Nephron progenitor cell (in vitro differentiated cells): ENCODE results near the gene SNAP29.
A peak's percentile ranks its signal among the peaks of the same experiment; 100 is the strongest.

Source experiments
- DNase-seq: peaks from one replicate; pipeline ENCODE4 v3.0.0; 2021
- H3K27ac Mint-ChIP-seq: 2 replicates; pipeline ENCODE4 v1.8.0; 2021; ENCODE audit warnings: mild to moderate bottlenecking, moderate library complexity, mixed read lengths
- H3K27me3 Mint-ChIP-seq: 2 replicates; pipeline ENCODE4 v1.8.0; 2021; ENCODE audit warnings: mild to moderate bottlenecking, low read depth, mixed read lengths; ENCODE audit not compliant: poor library complexity
- H3K36me3 Mint-ChIP-seq: 2 replicates; pipeline ENCODE4 v1.8.0; 2021; ENCODE audit warnings: low read depth, mixed read lengths
- H3K4me1 Mint-ChIP-seq: 2 replicates; pipeline ENCODE4 v1.8.0; 2021; ENCODE audit warnings: mixed read lengths
- H3K4me3 Mint-ChIP-seq: 2 replicates; pipeline ENCODE4 v1.8.0; 2021; ENCODE audit warnings: mild to moderate bottlenecking, moderate library complexity, mixed read lengths
- H3K9me3 Mint-ChIP-seq: 2 replicates; pipeline ENCODE4 v1.8.0; 2021; ENCODE audit warnings: mild to moderate bottlenecking, moderate library complexity, mixed read lengths
- TF ChIP-seq, protein P1 (sequence below): fragments of 200-600 bp; sonication (generic); IDR thresholded peaks from 2 replicates; pipeline ENCODE4 v1.5.0; 2021; ENCODE audit warnings: antibody characterized with exemption

Gene SNAP29

DNA sequence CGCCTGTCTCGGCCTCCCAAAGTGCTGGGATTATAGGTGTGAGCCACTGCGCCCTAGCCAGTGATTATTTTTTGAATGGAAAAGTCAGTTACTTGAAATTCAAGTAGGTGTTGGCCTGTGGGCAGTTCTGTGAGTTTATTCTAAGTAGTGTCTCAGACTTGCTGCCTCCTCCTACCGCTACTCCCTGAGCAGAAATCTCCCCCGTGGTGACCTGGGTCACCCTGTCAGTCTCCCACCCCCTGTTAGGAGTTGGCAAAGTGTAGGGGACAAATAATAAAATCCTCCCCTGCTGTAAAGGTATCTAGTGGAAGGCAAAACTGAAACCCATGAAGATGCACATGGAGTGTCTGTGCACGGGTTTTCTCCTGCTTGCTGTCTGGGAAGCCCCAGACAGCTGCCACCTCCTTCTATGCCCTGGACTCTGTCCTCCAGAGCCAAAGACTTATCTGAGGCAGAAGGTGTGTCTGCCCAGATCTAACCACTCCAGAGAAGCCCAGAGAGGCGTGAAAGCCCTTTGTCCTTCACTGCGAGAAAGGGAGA is 26.3 kb downstream of the SNAP29 start:
- H3K27ac Mint-ChIP-seq: peak overlapping the region; percentile 64
- peaks cover 16% of the 10 kb centered on the region for H3K4me1 Mint-ChIP-seq
- TF ChIP-seq, protein P1, sequence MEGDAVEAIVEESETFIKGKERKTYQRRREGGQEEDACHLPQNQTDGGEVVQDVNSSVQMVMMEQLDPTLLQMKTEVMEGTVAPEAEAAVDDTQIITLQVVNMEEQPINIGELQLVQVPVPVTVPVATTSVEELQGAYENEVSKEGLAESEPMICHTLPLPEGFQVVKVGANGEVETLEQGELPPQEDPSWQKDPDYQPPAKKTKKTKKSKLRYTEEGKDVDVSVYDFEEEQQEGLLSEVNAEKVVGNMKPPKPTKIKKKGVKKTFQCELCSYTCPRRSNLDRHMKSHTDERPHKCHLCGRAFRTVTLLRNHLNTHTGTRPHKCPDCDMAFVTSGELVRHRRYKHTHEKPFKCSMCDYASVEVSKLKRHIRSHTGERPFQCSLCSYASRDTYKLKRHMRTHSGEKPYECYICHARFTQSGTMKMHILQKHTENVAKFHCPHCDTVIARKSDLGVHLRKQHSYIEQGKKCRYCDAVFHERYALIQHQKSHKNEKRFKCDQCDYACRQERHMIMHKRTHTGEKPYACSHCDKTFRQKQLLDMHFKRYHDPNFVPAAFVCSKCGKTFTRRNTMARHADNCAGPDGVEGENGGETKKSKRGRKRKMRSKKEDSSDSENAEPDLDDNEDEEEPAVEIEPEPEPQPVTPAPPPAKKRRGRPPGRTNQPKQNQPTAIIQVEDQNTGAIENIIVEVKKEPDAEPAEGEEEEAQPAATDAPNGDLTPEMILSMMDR: no peak
- DNase-seq: no peak
- H3K4me3 Mint-ChIP-seq: no peak overlapping the region
- H3K36me3 Mint-ChIP-seq: peaks cover 44% of the 10 kb centered on the region
- no peaks in the 10 kb centered on the region for H3K9me3 Mint-ChIP-seq
- H3K27me3 Mint-ChIP-seq: peaks cover 3% of the 10 kb centered on the region

DNA sequence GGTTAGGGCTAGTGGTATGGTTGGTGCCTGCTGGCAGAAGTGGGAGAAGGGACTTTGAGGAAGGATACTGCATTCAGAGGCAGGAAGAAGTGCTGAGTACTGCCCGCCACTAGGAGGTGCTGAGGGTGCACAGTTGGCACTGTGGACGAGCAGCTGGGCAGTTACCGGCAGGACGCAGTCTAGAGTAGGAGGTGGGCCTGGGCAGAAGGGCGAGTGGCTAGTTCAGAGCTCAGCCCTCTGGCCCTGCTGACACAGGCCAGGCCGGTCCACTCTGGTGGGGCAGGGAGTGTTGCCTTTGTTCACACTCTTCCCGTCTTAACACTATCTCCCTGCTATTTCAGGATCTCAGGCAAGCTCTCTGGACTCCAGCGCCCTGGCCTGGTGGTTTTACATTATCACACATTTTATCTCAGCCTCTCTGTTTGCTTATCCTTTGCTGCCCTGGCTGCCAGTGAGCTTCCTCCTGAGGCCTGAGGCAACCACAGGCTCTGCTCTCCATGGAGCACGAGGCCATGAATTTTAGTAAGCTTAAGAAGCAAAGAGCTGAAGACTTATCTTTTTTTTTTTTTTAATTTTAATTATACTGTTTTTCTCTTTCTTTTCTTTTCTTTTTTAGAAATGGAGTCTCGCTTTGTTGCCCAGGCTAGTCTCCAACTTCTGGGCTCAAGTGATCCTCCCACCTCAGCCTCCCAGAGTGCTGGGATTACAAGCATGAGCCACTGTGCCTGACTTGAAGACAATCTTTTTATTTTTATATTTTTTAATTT is 26.9 kb downstream of the SNAP29 start:
- Mint-ChIP-seq H3K9me3 (no peaks in the 10 kb centered on the region), H3K27me3 (peaks cover 5% of the 10 kb centered on the region), H3K4me1 (peaks cover 16% of the 10 kb centered on the region), H3K36me3 (peaks cover 41% of the 10 kb centered on the region), H3K27ac (peak overlapping the region; percentile 64), H3K4me3 (no peak overlapping the region)
- peak; percentile 83 for DNase-seq
- TF ChIP-seq, protein P1: peak; percentile 87

DNA sequence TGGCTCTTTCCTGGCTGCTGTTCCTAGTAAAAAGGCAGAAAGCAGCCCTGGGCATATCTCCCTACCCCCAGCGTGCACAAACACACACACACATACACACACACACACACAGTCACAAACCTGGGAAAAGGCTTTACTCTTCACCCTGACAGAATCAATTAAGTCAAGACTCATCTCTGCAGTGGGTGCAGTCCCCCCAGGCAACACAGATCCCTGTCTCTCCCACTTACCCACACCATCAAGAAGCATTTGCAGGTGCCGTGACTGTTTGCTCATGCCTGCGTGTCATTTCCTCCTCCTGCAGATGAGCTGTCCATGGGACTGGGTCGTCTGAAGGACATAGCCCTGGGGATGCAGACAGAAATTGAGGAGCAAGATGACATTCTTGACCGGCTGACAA is 28.6 kb downstream of the SNAP29 start:
- Mint-ChIP-seq H3K27ac (peak overlapping the region; percentile 20), H3K9me3 (no peaks in the 10 kb centered on the region), H3K27me3 (peaks cover 6% of the 10 kb centered on the region), H3K4me1 (peaks cover 16% of the 10 kb centered on the region), H3K4me3 (no peak overlapping the region), H3K36me3 (peaks cover 38% of the 10 kb centered on the region)
- TF ChIP-seq, protein P1: no peak
- DNase-seq: no peak

DNA sequence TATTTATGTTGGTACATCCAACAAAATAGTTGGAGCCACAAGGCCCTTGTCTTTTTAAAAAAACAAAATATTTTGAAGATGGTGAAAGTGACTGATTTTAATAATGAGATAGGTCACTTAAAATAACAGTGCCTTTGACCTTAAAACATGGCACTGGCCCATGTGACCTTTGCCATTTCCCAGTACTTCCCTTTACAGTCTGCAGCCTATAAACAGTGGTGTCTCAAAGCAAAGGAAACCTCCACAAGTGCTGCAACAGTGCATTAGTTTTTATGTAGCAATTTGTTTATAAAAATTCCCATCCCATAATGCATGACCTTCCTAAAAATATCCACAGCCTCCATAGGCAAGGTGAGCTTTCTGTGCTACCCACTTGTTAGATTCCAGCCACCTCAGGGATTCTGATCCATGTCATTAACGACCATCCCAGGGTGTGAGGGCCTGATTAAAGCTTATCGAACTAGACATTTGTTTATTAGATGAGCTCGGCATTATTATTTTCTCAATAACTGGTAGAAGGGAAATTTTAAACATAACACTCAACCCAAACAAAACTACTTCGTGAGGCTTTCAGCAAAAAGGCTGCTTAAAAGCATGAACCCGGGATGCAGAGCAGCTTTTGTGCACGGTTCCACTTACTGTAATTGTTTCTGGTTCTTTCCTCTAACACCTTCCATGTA is 30.4 kb downstream of the SNAP29 start:
- Mint-ChIP-seq H3K27me3 (peaks cover 14% of the 10 kb centered on the region), H3K36me3 (peaks cover 29% of the 10 kb centered on the region), H3K4me3 (no peak overlapping the region), H3K9me3 (no peaks in the 10 kb centered on the region), H3K27ac (no peak overlapping the region), H3K4me1 (peaks cover 16% of the 10 kb centered on the region)
- TF ChIP-seq, protein P1: no peak
- no peak for DNase-seq

DNA sequence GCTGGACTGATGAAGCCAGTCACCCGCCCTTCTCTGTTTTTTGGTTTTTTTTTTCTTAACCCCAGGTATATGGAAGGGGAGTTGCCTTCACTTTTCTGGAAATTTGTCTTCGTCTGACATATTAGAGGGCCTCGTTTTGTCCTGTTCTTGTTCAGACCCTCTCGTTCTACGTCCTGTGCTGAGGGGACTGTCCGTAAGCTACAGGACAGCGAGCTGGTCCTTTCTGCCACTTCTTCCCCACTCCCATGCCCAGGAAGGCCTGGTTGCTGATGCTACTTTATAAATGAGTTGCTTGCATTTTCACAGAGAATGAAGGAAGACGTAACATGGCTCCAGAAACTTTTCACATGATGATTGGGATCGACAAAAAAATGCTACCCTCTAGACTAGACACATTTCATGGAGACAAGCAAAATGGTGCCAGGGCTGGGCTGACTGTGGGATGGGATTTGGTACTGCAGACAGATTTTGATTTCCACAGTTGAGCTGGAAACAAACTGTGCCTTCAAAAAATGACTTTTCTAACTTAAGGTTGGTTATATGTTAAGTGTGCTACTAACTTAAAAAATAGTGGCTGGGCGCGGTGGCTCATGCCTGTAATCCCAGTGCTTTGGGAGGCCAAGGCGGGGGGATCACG is 31.2 kb downstream of the SNAP29 start:
- Mint-ChIP-seq H3K9me3 (no peaks in the 10 kb centered on the region), H3K36me3 (peaks cover 24% of the 10 kb centered on the region), H3K27me3 (peaks cover 14% of the 10 kb centered on the region), H3K4me3 (no peak overlapping the region), H3K27ac (no peak overlapping the region), H3K4me1 (peaks cover 9% of the 10 kb centered on the region)
- TF ChIP-seq, protein P1: no peak
- no peak for DNase-seq
